Measurements from ENCODE around the gene ZWILCH. TPM values are rescaled to one million over a fixed set of nuclear protein-coding genes. Genes with fewer than 3 reads are reported as not detected.
"Not testable (repeated sequence)": the region's sequence is repeated elsewhere in the genome, so short reads cannot be mapped to it uniquely, and the experiment has no call there.

ZWILCH gene
- total RNA-seq = 1 to 10 TPM; 2.3 to 4.9 (median 3.6) TPM

GRCh38 chr15:66504563-66505429 is at the start of gene ZWILCH, which contains the start of gene RPL4:
ZWILCH (plus strand) TSS chr15:66505326; CDS start chr15:66505339, 13 bp downstream.
RPL4 (minus strand) TSS chr15:66504855; CDS start chr15:66504790, 65 bp downstream.
- WGBS, 2 donors = 0% methylated on average over 46 of the region's 46 CpGs
- TF ChIP-seq POLR2A (IDR thresholded peaks at IDR 0.05) (peak in 1 of 2 donors; percentile 77), CTCF (IDR thresholded peaks at IDR 0.05) (no peak)
- peak; percentile 70 to 96 for DNase-seq (ENCODE audit: low spot score in 2 of 2)
- intact Hi-C loops (cut with DNase I; ENCODE audit: low total_unique reads) = loop anchor here (5.0 kb wide), 1 partner anchor 1292 kb away; the partner anchor contains the start of gene CILP
- peak within 1 kb of the TSS; percentile 78 for H3K4me3 ChIP-seq (ENCODE audit: low read depth, poor library complexity, severe bottlenecking)

GRCh38 chr15:66456211-66456610 is 48.9 kb upstream of the ZWILCH start:
- 73 to 76% methylated on average over 3 of the region's 3 CpGs for WGBS, 2 donors
- TF ChIP-seq POLR2A (IDR thresholded peaks at IDR 0.05) = no peak
- no peak for DNase-seq (ENCODE audit: low spot score in 2 of 2)
- no peak overlapping the region for H3K4me3 ChIP-seq (ENCODE audit: low read depth, poor library complexity, severe bottlenecking)
- intact Hi-C loops (cut with DNase I; ENCODE audit: low total_unique reads) = no loop called here

- TF ChIP-seq POLR2A (IDR thresholded peaks at IDR 0.05) (no peak), CTCF (IDR thresholded peaks at IDR 0.05) (no peak)
- 61 to 68% methylated on average over 3 of the region's 3 CpGs for WGBS, 2 donors
- no peak for DNase-seq (ENCODE audit: low spot score in 2 of 2)
- H3K4me3 ChIP-seq (ENCODE audit: low read depth, poor library complexity, severe bottlenecking) = no peak overlapping the region
- intact Hi-C loops (cut with DNase I; ENCODE audit: low total_unique reads) = no loop called here
Measured at GRCh38 chr15:66459818-66460615, 45.1 kb upstream of the ZWILCH start.

- intact Hi-C loops (cut with DNase I; ENCODE audit: low total_unique reads); DNase-seq (ENCODE audit: low spot score in 2 of 2); H3K4me3 ChIP-seq (ENCODE audit: low read depth, poor library complexity, severe bottlenecking): not testable (repeated sequence)
- 94% methylated on average over 6 of the region's 6 CpGs for WGBS, 2 donors
Measured at GRCh38 chr15:66461294-66461693, 43.8 kb upstream of the ZWILCH start.

GRCh38 chr15:66461917-66462316 is 43.2 kb upstream of the ZWILCH start:
- intact Hi-C loops (cut with DNase I; ENCODE audit: low total_unique reads) = no loop called here
- no peak for DNase-seq (ENCODE audit: low spot score in 2 of 2)
- no peak overlapping the region for H3K4me3 ChIP-seq (ENCODE audit: low read depth, poor library complexity, severe bottlenecking)
- 73 to 88% methylated on average over 2 of the region's 2 CpGs for WGBS, 2 donors
- TF ChIP-seq POLR2A (IDR thresholded peaks at IDR 0.05) = no peak
- no peak for TF ChIP-seq CTCF (IDR thresholded peaks at IDR 0.05)

GRCh38 chr15:66462627-66463026 is 42.5 kb upstream of the ZWILCH start:
- 71 to 77% methylated on average over 4 of the region's 4 CpGs for WGBS, 2 donors
- intact Hi-C loops (cut with DNase I; ENCODE audit: low total_unique reads) = no loop called here
- DNase-seq (ENCODE audit: low spot score in 2 of 2) = no peak
- H3K4me3 ChIP-seq (ENCODE audit: low read depth, poor library complexity, severe bottlenecking) = no peak overlapping the region
- TF ChIP-seq CTCF (IDR thresholded peaks at IDR 0.05) (no peak), POLR2A (IDR thresholded peaks at IDR 0.05) (no peak)

GRCh38 chr15:66465294-66465693 is 39.8 kb upstream of the ZWILCH start:
- intact Hi-C loops (cut with DNase I; ENCODE audit: low total_unique reads); DNase-seq (ENCODE audit: low spot score in 2 of 2): not testable (repeated sequence)

GRCh38 chr15:66467162-66468040 is 37.7 kb upstream of the ZWILCH start:
- WGBS, 2 donors = 97% methylated on average over 11 of the region's 11 CpGs
- intact Hi-C loops (cut with DNase I; ENCODE audit: low total_unique reads) = not testable (repeated sequence)

More at GRCh38 chr15:66465294-66465693, 39.8 kb upstream of the ZWILCH start:
- not testable (repeated sequence) for H3K4me3 ChIP-seq (ENCODE audit: low read depth, poor library complexity, severe bottlenecking)
- 95 to 98% methylated on average over 6 of the region's 6 CpGs for WGBS, 2 donors

GRCh38 chr15:66470825-66471224 is 34.3 kb upstream of the ZWILCH start:
- WGBS, 2 donors = 88 to 94% methylated on average over 4 of the region's 4 CpGs
- intact Hi-C loops (cut with DNase I; ENCODE audit: low total_unique reads); DNase-seq (ENCODE audit: low spot score in 2 of 2): not testable (repeated sequence)

More at GRCh38 chr15:66467162-66468040, 37.7 kb upstream of the ZWILCH start:
- DNase-seq (ENCODE audit: low spot score in 2 of 2); H3K4me3 ChIP-seq (ENCODE audit: low read depth, poor library complexity, severe bottlenecking): not testable (repeated sequence)

More at GRCh38 chr15:66470825-66471224, 34.3 kb upstream of the ZWILCH start:
- not testable (repeated sequence) for H3K4me3 ChIP-seq (ENCODE audit: low read depth, poor library complexity, severe bottlenecking)
